AG09319 (cell line): Measurements from ENCODE around the gene MYCBPAP.

Source experiments
- DNase-seq: peaks from one replicate; pipeline ENCODE4 v3.0.0-alpha.2; 2010; ENCODE audit warnings: low read depth; ENCODE audit errors: extremely low read depth
- CTCF ChIP-seq: IDR thresholded peaks from 2 replicates; pipeline ENCODE4 v1.5.1; 2011; ENCODE audit warnings: low read depth, mild to moderate bottlenecking, inconsistent platforms, low read length, moderate library complexity

Gene MYCBPAP

GRCh38 chr17:50566886-50567285 lies 58.6 kb downstream of the MYCBPAP start:
- no peak for TF ChIP-seq CTCF
- DNase-seq: no peak

GRCh38 chr17:50568659-50569058 lies 60.4 kb downstream of the MYCBPAP start:
- no peak for TF ChIP-seq CTCF
- DNase-seq: no peak

GRCh38 chr17:50569592-50569991 lies 61.4 kb downstream of the MYCBPAP start:
- DNase-seq: no peak
- TF ChIP-seq CTCF: no peak

- TF ChIP-seq CTCF: no peak
- no peak for DNase-seq
Measured at GRCh38 chr17:50570032-50570431, 61.8 kb downstream of the MYCBPAP start.

- DNase-seq: no peak
- TF ChIP-seq CTCF: no peak
Measured at GRCh38 chr17:50570528-50570927, 62.3 kb downstream of the MYCBPAP start.

- no peak for TF ChIP-seq CTCF
- no peak for DNase-seq
Measured at GRCh38 chr17:50571681-50572080, 63.4 kb downstream of the MYCBPAP start.

GRCh38 chr17:50572541-50572940 lies 64.3 kb downstream of the MYCBPAP start:
- DNase-seq: no peak
- no peak for TF ChIP-seq CTCF
